HG03378 (cell line): ENCODE data around the gene FAM20C.
"Not testable (repeated sequence)": the region's sequence is repeated elsewhere in the genome, so short reads cannot be mapped to it uniquely, and the experiment has no call there.

Experiments
- ATAC-seq: cut with Tn5 transposase; IDR thresholded peaks from one replicate; pipeline ENCODE4 v1.9.1; 2021; ENCODE audit warnings: mild to moderate bottlenecking, moderate library complexity; ENCODE audit not compliant: unreplicated experiment

The FAM20C gene

DNA sequence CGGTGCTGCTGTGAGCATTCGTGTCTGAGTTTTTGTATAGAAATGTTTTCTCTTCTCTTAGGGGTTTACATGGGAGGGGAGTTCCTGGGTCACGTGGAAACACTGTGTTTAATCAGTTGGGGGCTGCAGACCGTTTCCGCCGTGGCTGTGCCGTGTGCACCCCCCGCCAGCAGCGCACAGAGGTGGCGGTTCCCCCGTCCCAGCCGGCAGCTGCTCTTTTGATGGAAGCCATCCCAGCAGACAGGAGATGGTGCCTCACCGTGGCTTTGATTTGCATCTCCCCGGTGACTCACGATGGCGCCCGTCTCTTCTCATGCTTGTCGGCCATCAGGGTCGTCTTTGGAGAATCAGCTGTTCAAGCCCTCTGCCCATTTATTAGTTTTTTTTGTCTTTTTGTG is 62.7 kb downstream of the FAM20C start:
- no peak for ATAC-seq

DNA sequence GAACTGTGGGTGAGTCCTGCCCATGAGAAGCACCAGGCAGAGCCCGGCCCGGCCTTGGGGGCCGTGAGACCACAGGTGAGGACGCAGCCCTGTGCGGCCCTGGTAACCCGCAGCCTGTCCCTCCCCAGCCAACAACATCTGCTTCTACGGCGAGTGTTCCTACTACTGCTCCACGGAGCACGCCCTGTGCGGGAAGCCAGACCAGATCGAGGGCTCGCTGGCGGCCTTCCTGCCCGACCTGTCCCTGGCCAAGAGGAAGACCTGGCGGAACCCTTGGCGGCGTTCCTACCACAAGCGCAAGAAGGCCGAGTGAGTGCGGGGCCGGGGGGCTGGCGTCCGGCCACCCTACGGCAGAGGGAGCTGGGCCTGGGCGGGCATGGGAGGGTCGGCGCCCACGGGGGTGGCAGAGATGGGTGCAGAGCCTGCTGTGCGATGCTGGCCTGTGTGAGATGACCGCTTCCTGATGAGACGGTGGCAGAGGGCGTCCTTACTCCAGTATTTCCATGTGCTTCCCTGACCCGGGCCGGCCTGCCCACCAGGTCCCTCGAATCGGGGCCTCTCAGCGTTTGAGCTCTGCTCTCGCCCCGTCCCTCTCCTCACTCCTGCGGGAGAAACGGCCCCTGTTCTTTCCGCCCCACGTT is 63.5 kb downstream of the FAM20C start:
- ATAC-seq = no peak

DNA sequence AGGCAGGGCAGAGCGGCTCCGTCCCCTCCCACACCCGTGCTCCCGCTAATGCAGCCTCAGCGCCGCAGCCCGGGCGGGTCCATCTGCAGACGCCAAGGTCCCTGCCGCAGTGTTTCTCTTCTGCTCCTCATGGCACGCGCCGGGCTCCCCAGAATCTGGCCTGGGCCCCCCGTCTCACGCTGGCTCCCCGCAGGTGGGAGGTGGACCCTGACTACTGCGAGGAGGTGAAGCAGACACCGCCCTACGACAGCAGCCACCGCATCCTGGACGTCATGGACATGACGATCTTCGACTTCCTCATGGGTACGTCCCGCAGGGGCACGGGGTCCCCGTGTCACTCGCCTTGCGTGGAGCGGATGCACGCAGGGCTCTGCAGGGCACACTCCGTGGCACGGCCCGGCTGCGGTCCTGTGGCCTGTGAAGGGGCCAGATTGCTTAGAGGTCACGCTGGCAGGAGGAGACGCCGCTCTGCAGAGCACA is 64.1 kb downstream of the FAM20C start:
- no peak for ATAC-seq

DNA sequence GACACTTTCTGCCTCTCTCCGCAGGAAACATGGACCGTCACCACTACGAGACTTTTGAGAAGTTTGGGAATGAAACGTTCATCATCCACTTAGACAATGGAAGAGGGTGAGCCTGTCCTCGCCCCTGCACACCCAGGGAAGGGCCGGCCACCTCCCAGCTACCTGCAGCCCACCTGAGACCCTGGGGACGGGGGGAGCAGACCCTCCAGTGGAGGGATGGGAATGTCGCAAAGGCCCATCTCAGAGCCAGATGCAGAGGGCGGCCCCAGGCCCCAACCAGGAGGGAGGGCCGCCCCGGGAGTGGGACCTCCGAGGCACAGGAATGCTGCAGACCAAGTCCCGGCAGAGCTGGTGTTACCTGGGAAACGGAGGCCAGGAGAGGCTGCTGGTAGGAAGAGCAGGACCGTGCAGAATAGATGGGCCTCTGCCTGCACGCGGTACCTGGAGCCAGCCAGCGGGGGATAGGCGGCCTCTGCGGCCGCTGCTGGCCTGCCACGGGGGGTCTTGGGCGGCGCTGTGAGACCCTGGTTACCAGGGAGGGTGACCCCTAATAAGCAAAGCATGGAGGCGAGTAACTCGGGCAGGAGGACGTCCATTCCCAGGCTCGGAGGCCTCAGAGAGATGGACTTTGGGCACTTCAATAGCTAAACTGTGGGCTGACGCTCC is 64.7 kb downstream of the FAM20C start:
- no peak for ATAC-seq

DNA sequence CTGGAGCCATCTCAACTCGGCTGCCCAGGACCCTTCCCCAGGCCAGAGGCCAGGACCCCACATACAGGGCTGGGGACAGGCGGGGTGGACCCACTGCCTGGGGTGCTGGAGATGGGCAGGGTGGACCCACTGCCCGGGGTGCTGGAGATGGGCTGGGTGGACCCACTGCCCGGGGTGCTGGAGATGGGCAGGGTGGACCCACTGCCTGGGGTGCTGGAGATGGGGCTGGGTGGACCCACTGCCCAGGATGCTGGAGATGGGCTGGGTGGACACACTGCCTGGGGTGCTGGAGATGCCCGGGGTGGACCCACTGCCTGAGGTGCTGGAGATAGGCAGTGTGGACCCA is 65.2 kb downstream of the FAM20C start:
- no peak for ATAC-seq

DNA sequence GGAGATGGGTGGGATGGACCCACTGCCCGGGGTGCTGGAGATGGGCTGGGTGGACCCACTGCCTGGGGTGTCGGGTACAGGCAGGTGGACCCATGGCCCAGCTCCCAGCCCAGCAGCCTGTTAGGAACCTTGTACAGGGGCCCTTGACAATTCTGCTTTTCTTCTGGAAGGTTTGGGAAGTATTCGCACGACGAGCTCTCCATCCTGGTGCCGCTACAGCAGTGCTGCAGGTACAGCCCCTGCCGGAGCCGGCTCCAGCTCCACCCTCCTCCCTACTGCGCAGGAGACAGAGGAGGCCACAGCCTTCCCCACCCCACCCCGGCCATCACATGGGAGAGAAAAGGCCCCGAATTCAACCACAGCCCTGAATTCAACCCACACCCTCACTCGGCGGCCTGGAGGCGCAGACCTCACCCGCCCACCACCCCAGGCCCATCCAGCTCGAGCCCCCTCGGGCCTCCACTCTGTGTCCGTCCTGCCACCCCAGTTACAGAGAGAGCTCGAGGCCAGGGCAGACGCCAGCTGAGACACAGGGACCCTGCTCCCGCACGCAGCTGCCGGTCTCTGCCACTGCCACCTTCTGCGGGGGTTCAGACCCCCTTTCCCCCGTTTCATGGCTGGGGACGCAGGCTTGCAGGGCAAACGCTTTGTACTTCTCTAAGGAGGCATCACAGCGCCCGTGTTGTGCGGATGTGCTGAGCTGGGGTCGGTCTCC is 66.3 kb downstream of the FAM20C start:
- no peak for ATAC-seq

DNA sequence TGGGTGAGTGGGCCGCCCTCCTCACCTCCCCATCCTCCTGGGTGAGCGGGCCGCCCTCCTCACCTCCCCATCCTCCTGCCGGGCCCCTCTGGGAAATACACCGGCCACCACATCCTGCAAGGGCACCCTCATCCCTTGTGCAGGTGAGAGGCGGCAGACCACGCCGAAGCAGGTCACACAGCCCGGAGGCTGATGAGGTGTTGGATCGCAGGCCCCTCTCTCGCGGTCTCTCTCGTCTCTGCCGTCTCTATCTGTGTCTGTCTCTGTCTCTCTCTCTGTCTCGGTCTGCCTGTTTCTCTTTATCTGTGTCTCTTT is 66.8 kb downstream of the FAM20C start:
- ATAC-seq = no peak

DNA sequence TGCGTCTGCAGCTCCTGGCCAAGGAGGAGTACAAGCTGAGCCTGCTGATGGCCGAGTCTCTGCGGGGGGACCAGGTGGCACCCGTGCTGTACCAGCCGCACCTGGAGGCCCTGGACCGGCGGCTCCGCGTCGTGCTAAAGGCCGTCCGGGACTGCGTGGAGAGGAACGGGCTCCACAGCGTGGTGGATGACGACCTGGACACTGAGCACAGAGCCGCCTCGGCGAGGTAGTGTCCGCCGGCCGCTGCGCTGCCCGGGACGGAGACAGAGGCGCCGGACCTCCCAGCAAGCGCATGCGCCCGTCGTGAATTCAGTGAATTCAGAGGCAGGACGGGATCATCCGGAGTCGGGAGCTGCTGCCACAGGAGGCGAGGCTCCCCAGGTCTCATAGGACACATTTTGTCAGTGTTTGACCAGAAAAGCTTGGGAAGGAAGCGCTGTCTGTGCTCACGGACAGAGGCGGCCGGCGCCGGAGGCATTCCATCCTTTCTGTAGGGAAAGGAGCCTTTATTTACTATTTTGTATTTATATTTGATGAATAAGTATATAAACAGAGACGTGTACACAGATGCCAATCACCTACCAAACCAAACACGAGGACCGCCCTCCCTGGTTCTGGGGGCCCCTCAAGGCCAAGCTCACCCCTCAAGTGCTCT is 67.5 kb downstream of the FAM20C start:
- ATAC-seq = no peak

DNA sequence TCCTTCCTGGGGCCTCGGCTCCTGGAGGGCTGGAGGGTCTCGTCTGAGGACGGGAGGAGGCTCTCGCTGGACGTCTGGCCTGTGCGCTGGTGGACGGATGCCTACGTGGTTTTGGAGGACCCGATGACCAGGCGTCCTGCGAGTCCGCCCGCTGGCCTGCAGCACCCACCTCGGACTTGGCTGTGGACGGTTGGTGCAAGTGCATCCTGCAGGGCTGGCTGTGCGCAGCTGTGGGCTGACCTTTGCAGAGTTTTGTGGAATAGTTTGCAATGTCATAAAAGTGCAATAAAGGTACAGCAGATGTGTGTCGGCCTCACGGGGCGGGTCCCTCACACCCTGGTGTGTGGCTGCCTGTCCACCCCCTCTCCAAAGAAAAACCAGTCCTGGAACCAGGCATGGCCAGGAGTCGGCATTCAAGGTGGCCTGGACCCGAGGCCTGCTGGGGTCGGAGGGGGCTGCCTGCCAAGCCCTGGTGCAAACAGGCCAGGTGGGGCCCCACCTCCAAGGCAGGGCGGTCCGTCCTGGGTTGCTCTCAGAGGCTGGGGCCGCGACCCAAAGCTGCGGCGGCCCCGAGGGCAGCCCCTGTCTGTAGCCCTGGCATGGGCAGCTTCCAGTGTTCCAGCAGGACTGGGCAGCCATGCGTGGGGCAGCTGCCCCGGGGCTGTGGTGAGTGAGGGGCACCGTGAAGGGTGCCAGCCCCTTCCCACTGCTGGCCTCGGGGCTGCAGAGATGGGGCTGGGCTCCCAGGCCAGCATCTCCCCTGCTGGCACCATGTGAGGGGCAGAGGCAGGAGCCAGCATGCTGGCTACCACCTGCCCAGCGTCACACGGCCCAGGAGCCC is 68.3 kb downstream of the FAM20C start:
- ATAC-seq = no peak

DNA sequence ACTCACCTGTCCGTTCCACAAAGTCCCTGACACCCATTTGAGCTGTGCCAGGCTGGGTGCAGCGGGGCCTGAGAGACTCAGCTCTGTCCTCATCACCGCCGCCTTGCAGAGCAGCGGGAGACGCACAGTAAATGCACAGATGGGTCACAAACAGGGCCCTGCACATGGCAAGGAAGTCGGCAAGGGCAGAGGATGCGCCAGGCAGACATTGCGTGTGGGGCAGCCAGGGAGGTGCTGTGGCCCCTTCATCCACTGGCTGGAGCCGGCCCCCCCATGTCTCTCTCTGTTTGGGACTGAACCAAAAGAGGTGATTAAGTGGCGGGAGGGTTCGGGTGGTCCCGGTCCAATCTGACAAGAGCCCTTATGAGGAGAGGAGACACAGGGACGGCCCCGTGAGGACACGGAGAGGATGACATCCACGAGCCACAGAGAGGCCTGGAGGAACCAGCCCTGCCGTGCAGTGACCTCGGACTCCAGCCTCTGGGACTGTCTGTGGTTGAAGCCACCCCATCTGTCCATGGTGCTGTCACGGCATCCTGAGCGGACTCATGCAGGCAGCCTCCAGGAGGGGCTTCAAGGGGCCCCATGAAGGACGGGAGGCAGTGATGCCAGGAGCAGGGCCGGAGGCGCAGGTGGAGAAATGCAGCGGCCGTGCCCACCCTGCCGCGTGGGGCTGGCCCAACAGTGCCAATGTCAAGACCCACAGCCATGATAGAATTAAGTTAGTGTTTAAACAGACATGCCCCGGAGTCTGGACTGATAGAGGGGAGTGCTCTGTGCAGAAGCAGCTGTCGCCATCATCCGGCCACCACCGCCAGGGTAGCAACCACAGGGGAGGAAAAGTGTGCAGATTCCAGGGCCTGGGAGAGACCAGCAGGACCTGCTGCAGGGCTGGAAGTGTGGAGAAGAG is 69.2 kb downstream of the FAM20C start:
- no peak for ATAC-seq

DNA sequence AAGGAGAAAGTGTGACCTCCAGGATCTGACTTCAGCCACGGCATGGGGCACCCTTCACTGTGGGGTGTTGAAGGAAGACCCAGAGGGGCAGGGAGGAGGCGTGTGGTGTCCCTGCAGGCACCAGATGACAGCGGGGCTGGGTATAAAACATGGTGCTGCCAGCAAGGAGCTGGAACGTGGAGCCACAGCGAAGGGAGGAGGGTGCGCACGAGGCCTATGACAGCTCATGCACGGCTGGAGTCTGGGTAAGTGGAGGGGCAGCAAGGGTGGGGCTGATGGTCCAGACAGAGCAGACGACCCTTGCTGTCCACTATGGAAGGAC is 69.8 kb downstream of the FAM20C start:
- no peak for ATAC-seq

DNA sequence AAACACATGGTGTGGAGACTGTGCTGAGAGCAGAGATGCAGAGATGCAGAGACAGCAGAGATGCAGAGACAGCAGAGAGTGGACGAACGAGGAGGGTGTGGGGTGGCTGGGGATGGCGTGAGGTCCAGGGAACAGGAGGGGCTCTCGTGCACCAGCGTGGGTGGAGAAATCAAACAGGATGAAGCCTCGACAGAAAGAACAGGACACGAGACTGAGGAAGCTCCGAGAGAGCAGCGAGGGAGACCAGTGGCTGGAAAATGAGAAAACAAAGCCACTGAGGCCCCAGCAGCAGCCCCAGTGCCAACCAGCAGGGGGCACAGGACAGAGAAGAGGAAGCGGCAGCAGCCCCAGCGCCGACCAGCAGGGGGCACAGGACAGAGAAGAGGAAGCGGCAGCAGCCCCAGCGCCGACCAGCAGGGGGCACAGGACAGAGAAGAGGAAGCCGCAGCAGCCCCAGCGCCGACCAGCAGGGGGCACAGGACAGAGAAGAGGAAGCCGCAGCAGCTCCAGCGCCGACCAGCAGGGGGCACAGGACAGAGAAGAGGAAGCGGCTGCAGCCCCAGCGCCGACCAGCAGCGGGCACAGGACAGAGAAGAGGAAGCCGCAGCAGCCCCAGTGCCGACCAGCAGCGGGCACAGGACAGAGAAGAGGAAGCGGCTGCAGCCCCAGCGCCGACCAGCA is 70.4 kb downstream of the FAM20C start:
- ATAC-seq = not testable (repeated sequence)

DNA sequence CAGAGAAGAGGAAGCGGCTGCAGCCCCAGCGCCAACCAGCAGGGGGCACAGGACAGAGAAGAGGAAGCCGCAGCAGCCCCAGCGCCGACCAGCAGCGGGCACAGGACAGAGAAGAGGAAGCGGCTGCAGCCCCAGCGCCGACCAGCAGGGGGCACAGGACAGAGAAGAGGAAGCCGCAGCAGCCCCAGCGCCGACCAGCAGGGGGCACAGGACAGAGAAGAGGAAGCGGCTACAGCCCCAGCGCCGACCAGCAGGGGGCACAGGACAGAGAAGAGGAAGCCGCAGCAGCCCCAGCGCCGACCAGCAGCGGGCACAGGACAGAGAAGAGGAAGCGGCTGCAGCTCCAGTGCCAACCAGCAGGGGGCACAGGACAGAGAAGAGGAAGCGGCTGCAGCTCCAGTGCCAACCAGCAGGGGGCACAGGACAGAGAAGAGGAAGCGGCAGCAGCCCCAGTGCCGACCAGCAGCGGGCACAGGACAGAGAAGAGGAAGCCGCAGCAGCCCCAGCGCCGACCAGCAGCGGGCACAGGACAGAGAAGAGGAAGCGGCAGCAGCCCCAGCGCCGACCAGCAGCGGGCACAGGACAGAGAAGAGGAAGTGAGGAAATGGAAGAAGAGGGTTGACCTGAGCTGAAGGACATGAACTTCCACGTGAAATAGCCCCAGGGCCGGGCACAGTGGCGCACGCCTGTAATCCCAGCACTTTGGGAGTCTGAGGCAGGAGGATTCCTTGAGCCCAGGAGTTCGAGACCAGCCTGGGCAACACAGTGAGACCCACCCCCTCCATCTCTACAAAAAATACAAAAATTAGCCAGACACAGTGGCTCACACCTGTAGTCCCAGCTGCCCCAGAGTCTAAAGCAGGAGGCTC is 71.3 kb downstream of the FAM20C start:
- not testable (repeated sequence) for ATAC-seq

DNA sequence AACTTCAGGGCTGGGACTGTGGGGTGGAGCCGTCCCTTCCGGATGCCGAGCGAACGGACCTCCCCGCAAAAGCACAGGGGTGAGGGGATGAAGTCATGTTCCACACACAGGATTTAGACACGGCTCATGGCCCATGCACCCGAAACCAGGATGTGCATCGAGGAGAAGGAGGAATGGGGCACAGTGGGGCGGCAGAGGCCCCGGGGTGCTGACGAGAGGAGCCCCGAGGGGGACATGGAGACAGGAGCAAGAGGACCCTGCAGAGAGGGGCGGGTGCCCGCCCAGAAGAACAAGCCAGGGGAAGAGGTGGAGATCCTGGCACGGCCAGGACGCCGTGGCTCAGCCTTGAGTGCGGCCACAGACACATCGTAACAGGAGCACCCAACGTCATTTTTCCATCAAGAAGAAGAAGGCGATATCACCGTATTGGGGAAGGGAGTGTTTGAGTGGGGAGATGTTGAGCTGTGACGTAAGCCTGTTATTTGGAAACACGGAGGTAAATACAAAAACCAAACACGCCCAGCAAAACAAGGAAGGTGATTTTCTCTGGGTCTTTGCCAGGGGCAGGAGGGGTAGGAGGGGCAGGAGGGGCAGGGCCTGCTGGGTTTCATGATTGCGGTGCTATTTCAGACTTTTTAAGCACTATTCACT is 72.3 kb downstream of the FAM20C start:
- no peak for ATAC-seq

DNA sequence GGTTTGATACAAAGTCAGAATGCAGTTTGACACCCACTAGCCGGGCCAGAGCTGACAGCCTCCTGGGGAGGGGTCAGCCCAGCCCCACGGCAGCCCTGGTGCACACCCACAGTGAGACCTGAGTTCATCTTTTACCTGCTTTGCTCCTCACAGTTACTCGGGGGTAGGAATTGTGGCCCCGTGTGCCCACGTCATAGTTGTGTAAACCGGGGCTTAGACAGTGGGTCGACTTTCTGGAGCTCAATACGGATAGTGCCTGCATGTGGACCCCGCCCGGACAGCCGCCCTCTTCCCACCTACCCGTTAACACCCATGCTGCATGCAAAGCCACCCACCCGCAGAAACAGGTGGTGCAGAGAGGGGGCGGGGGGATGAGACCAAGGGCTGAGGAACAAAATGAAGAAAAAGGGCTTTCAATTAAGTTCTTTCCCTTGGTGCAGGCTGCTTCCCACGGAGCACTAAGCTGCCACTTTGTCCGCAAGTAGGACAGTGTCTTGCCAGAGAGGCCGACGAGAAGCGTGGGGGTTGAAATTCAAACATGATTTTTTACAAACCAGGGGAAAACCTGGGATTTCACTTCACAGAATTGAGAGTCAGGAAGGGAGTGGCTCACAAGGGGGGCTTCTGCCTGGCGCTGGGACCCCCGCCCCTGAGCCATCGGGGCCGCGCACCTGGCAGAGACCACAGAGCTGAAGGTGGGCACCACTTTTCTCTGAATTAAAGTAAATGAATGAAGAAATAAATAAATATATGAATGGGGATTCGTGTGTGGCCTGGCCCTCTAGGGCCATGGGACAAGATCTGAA is 73.0 kb downstream of the FAM20C start:
- ATAC-seq = no peak

DNA sequence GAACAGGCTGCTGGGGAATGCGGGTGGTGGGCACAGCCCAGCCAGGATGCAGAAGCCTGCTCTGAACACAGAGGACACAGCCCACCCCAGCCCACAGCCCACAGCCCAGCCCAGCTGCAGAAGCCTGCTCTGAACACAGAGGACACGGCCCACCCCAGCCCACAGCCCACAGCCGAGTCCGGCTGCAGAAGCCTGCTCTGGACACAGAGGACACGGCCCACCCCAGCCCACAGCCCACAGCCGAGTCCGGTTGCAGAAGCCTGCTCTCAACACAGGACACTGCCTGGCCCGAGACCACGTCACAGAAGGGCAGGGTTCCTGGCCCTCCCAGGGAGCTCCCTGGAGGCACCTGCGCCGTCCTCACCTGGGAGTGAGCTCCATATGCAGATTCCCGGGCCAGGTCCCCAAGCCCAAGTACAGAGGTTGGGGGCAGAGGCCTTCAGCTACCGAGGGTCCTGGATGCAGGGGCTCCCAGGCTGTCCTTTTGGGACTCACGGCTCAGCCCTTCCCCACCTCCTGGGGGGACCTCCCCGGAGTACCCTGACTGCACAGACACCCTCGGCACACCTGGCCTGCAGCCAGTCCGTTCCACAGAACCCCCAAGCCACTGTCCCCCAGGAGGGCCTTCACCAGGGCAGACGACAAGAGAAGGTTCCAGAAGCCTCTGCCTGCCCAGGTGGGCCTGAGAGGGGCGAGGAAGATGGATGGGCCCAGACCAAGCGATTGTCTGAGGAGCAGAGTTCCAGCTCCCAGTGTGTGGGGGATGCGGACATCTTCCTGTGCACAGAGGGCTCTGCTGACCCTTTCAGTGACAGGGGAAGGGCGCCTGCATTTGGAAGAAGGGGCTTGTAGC is 73.9 kb downstream of the FAM20C start:
- no peak for ATAC-seq
